Measurements from ENCODE around the gene RAB33B.

Gene RAB33B

DNA sequence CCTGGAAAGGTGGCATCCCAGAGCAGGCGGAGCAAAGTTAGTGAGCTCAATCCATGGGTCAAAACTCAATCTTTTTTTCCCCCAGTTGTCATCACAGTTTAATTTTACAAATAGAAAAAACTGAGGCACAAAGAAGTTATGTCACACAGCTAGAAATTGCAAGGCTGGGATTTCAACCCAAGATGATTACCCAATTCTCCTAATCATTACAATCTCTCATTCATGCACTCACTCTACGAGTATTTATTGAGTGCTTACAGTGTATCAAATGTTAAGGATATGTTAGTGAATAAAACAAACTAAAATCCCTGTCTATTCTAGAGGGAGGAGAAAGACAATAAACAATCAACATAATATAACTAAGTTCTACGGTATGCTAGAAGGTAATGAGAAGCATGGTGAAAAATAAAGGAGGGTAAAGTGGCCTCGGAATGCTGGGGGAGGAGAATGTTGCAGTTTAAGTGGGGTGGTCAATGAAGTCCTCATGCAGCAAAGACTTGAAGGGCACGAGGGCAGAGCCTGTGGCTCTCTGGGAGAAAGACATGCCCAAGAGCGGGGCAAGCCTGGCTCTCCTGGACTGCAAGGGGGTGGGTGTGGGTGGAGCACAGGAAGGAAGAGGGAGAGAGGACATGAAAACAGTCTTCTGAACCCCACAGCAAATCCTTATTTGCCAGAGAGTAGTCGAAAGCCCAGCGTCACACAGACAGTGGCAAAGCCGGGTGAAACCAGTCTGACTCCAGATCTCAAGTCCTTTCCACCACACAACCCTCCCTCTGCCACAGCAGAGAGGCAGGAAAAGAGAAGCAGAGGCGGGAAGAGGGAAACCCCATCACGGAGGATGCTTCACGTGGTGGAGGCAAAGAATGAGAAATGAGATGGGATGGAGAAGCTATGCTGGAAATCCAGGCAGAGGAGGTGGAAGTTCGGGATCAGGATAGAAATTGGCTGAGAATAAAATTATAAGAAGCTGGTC lies 48.3 kb downstream of the RAB33B start:
- H3K27ac ChIP-seq, result no peak overlapping the region
- no peak for DNase-seq (ENCODE audit: low read depth, low spot score)

DNA sequence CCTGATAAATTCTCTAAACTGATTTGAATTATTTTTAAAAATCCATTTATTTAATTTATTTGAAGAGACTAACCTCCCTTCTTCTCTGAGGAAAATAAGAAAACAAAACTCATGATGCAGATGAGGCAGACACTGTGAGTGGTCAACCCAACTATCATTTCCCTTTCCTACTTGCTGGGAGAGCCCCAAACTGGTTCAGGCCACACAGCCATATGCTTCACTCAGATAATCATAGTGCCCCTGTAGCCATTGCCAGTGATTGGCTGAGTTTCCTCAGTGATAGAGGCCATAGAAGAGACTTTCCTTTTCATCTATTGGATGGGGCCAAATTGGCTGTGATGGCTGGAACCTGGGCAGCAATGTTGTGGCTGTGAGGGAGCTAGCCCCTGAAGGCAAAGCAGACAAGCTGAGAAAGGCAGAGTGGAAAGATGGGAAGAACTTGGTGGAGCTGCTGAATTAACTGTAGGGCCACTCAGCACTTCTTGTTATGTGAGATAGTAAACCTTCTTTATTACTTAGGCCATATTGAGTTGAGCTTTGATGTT lies 49.8 kb downstream of the RAB33B start:
- no peak for DNase-seq (ENCODE audit: low read depth, low spot score)

DNA sequence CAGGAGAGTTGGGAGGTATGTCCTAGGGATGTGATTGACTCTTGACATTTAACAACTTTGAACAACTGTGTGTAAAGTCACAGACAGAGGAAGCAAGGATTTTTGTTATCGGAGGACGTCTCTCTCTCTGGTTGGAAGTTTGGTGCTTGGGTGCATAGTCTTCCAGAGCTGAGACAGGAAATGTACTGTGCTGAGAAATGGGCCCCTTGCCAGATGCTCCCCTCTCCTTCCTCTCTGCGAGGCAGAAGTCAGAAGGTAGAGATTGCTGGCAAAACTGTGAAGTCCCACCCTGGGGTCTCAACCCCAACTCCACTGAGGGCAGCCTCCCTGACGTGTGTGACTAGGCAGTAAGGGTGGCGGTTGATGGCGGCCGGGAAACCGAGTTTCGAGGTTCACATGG lies 52.9 kb downstream of the RAB33B start:
- DNase-seq (ENCODE audit: low read depth, low spot score), result no peak

More for the DNA sequence above, 49.8 kb downstream of the RAB33B start:
- H3K27ac ChIP-seq, result no peak overlapping the region

DNA sequence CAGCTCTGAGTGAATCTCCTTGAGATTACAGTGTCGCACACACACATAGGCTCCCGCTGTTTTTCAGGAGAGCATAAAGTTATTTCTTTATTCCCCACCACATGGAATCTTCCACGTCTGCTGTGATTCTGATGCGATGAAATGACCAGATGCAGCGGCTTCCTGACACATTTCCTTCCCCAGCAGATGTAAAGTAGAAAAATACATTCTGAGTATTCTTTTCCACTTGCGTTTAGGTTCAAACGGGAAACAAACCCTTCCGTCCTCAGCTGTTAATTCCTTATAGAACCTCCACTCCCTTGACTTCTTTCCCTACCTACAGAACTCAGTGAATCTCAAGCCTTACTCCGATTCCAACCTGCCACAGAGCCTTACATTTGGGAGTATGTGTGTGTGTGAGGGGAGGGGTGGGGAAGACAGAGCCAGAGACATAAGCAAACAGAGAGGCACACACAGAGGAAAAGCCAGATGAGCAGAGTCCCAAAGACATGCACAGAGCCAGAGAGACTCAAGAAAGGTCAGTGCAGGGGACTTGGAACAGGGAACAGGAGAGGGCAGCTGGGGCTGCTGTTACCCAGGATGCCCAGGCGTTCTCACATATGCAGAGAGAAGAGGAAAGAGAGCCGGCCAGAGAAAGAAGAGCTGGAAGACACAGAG lies 54.8 kb downstream of the RAB33B start:
- no peak for DNase-seq (ENCODE audit: low read depth, low spot score)
- H3K27ac ChIP-seq, result no peak overlapping the region

More for the DNA sequence above, 52.9 kb downstream of the RAB33B start:
- no peak overlapping the region for H3K27ac ChIP-seq

DNA sequence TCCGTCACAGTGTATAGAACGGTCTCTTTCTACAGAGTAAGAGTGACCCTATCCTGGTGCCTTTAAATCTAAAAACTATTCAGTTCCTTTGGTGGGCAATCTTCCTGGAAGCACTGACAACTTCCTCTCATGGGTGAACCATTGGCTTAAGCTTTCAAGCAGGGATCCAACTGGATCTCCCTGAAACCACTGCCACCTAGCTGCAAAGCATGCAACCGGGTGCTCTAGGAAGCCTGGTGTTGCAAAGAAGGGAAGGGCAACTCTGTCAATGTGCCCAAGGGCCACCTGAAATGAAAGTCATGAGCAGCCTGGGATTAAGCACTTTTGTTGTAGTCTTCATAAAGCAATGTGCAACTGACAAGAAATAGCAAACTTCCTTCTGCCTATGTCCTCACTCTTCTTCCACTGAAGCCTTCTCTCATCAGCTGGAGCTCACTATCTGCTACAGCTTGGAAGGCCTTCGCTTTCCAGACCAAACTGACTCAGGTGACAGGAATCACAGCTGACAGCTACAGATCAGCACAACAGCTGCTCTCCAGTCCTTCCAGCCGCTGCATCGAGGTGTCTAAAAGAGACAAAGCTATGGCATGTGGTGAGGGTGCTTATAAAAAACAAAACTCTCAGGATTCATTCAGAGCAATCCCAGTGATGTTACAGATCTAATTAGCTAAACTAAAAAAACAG lies 55.9 kb downstream of the RAB33B start:
- no peak for DNase-seq (ENCODE audit: low read depth, low spot score)
- no peak overlapping the region for H3K27ac ChIP-seq

DNA sequence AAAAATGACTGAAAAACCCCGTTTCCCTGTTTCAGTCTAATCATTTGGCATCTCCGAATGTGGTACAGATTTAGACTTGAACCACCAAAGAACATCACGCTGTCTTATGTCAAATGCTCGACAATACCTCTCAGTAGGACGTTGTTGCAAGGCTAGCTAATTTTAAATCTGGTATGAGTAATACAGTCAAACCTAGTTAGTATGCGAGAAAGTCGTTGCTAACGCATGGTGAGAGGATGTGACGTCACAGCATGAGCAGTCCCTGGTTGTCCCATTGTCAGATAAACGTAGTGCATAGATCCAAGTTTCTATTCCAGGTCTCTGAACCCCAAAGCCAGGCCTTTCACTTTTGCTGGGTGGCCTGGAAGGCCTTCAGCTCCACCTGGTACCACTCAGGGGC lies 57.4 kb downstream of the RAB33B start:
- H3K27ac ChIP-seq, result no peak overlapping the region
- no peak for DNase-seq (ENCODE audit: low read depth, low spot score)

DNA sequence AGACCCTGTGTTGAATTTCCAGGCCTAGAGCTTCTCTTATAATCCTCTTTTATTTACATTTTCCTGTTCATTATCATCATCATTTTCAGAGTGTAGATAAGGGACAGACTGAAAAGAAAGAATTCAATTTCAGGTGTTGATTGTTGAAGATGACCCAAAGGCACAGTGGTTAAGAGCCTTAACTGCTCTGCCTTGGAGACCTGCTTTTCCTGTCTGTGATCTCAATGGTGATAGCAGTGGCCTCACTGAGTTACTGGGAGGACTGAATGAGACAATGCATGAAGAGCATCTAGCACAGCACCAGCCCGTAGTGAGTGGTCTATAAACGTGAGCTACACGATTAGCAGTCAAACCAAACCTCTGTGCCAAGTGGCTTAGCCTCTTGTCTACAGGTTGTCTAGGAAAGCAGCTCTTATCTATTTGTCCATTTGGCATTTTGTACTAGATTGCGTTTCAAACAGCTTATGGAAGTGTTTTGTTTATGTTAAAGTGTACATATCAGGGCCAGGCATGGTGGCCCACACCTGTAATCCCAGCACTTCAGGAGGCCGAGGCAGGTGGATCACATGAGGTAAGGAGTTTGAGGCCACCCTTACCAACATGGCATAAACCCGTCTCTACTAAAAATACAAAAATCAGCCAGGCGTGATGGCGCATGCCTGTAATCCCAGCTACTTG lies 60.6 kb downstream of the RAB33B start:
- no peak overlapping the region for H3K27ac ChIP-seq
- DNase-seq (ENCODE audit: low read depth, low spot score), result no peak

DNA sequence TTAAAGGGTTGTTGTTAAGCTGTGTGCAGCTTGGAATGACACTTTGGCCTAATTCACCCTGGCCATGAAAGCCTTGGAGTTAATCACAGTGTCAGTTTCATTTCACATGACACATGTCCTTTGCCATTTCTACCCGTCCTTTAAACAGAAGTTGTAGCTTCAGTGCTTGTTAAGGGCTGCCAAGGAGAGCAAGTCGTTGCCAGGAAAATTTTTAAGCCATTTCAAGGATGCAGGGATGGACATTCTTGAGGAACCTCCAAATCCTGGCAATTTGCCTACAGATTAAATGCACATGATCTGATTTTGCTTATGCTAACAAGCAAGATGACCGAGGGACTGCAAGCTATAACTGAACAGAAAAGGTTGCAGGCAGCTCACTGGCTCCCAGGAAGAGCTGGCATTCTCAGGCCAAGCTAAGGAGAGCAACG lies 61.6 kb downstream of the RAB33B start:
- DNase-seq (ENCODE audit: low read depth, low spot score), result no peak
- H3K27ac ChIP-seq, result no peak overlapping the region

DNA sequence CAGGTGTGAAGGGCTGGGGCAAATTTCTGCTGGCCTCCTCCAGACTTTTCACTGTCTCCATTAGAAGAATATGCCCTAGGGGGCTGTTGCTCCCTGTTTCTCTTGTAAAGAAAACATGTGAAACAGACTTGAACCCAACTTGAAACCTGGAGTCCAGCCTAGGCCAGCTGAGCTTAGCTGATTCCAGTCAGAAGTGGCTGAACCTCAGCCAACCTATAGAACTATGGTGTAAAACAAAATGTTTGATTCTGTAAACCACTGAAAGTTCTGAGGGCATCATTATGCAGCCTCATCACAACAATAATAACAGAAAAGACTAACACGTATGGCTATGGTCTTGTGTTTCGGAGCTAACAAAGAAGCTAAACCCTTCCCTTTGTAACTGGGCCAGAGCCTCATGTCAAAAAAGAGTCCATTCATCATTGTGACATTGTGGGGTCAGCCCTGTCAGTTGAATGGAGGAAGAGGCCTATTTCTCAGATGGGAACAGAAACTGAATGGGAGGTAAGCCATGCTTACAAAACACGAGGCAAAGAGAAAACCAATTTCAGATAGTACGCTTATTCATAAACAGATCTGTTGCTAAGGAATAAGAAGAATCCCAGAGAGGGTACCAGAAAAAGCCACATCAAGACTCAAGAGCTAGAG lies 68.0 kb downstream of the RAB33B start:
- no peak for DNase-seq (ENCODE audit: low read depth, low spot score)

DNA sequence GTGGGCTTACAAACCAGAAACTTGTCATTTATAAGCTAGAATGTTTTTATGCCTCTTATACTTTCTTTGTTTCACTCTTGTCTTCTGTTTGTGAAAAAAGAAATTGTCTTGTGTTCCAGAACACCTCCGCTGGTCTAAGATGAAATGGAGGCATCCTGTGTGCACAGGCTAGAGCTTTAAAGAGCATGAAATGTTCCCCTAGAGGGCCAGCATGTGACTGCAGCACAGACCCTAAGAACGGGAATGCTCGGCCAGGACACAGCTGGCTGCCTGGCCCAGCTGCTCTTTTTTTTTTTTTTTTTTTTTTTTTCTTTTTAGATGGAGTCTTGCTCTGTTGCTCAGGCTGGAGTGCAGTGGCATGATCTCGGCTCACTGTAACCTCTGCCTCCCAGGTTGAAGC lies 68.5 kb downstream of the RAB33B start:
- no peak overlapping the region for H3K27ac ChIP-seq
- DNase-seq (ENCODE audit: low read depth, low spot score), result no peak

More for the DNA sequence above, 68.0 kb downstream of the RAB33B start:
- no peak overlapping the region for H3K27ac ChIP-seq

DNA sequence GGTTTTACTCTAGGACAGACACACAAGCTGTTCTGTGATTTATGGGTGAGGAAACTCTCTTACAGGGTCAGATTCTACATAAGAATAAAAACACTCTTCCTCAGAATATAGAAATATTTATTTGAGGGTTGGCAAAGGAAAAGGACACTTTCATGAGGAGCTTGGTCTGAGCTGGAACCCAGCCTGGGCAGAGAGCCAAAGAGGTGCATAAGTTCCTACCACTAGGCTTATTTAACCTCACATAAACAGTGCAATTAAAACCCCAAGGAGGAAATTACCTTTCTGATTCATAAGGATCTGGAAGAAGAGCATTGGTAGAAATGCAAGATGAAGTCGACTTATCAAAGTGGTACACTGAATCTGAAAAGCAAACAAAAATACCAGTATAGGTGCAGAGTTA lies 69.2 kb downstream of the RAB33B start:
- DNase-seq (ENCODE audit: low read depth, low spot score), result no peak
- no peak overlapping the region for H3K27ac ChIP-seq

DNA sequence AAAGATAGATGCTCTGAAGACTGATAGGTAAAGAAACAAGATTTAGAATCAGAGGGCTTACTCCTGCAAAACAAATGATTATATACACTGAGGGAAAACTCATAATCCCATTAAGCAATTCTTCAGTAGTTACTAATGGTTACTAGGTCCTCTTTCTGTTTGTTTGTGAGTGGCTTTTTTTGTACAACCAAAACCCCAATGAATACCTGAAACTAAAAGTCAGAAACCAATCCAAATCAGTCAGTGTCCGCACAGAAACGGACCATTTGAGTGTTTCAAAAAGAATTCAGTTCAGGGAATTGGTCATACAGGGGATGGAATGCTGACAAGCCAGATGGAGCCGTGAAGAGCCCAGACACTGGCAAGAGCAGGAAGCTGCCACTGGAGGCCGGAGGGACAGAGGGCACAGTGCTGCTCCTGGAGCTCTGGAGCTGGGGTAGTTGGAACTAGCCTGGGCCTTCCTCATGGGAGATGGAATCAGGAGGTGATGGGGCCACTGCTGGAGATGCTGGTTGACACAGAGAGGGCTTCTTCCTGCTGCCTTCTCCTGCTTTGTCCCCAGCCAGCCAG lies 70.2 kb downstream of the RAB33B start:
- no peak overlapping the region for H3K27ac ChIP-seq
- no peak for DNase-seq (ENCODE audit: low read depth, low spot score)

DNA sequence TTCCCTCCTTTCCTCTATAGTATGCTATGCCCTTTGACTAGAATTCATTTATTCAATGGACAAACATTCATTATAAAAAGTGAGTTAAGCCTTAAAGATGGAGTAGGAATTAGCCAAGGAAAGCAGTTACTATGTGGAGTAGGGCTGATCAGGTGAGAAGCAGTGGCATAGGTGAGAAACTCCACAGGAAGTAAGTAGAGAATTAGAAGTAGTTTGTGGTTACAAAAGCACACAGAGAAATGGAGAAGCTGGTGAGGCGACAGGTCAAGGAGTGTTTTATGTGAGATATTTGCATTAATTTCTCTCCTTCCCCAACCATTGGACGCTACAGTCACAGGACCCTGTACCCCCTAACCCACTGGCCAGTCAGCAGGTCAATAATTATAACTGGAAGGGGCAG lies 71.5 kb downstream of the RAB33B start:
- no peak overlapping the region for H3K27ac ChIP-seq
- no peak for DNase-seq (ENCODE audit: low read depth, low spot score)

Measured in epithelial cell of prostate (primary cell).